ENCODE data around the gene ZC3HAV1.

ZC3HAV1 gene

DNA sequence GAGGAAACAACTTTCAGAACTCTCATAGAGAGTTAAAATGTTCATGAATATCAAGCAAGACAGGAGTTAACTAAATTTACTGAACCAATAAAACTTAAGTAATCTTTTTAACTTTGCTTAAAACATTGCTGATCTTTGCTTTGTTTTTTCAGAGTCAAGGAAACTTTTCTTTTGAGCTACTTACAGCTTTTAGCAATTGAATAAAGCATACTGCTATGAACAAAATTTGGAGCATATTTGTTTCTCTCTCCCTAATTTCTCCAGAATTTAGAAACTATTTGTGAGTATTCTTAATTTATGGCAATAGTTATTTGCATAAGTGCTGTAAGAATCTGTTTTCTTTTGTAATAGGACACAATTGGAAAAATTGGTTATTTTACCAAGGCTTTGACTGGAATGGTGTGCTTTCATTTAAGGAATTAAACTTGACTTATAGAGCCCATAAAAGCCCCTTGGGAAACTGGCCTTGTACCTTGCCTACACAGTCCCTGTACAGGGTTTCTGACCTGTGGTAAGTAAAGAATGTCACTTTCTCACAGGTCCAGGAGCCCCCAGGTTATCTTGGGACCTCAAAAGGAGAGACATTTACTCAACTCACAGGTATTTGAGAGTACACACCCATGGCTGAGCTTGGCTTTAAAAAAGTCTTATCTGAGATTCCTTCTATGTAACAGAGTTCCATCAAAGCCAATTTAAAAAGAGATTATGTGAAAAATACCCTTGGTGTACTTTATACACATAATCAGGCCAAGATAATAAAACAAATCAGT is 105.0 kb downstream of the ZC3HAV1 start (continued):
- TF ChIP-seq, protein P1, sequence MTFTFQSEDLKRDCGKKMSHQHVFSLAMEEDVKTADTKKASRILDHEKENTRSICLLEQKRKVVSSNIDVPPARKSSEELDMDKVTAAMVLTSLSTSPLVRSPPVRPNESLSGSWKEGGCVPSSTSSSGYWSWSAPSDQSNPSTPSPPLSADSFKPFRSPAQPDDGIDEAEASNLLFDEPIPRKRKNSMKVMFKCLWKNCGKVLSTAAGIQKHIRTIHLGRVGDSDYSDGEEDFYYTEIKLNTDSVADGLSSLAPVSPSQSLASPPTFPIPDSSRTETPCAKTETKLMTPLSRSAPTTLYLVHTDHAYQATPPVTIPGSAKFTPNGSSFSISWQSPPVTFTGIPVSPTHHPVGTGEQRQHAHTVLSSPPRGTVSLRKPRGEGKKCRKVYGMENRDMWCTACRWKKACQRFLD (tag by site-specific recombination; IDR thresholded peaks at IDR 0.05) = no peak
- TF ChIP-seq ZNF624 (tag by site-specific recombination; IDR thresholded peaks at IDR 0.05) (no peak), ZNF391 (tag by site-specific recombination; IDR thresholded peaks at IDR 0.05; ENCODE audit: borderline replicate concordance, low read depth) (no peak), ZNF274 (IDR thresholded peaks at IDR 0.05; ENCODE audit: low read length) (no peak), ZNF274 (tag by site-specific recombination; IDR thresholded peaks at IDR 0.05; ENCODE audit: borderline replicate concordance) (no peak), ZNF600 (tag by site-specific recombination; IDR thresholded peaks at IDR 0.05) (no peak), GLI4 (tag by site-specific recombination; IDR thresholded peaks at IDR 0.05) (no peak), ZNF416 (tag by site-specific recombination; IDR thresholded peaks at IDR 0.05) (no peak), ZFP69B (tag by site-specific recombination; IDR thresholded peaks at IDR 0.05) (no peak), ZNF558 (tag by site-specific recombination; IDR thresholded peaks at IDR 0.05) (0 out of 2 replicates have a peak, but pooled peaks have one; percentile 21), ZNF133 (tag by site-specific recombination; IDR thresholded peaks at IDR 0.05) (no peak), ZNF626 (tag by site-specific recombination; IDR thresholded peaks at IDR 0.05) (peak; percentile 87; the same call in 1 of the 2 replicates), ZNF692 (tag by site-specific recombination; IDR thresholded peaks at IDR 0.05) (no peak)

GRCh38 chr7:138999414-138999813 is 110.1 kb downstream of the ZC3HAV1 start:
- POLR2A ChIA-PET = interaction anchor here (0.6 kb wide), 1 partner anchor 373 kb away, joined by 3 read pairs; no protein-coding TSS in a partner anchor
- TF ChIP-seq, protein P2, sequence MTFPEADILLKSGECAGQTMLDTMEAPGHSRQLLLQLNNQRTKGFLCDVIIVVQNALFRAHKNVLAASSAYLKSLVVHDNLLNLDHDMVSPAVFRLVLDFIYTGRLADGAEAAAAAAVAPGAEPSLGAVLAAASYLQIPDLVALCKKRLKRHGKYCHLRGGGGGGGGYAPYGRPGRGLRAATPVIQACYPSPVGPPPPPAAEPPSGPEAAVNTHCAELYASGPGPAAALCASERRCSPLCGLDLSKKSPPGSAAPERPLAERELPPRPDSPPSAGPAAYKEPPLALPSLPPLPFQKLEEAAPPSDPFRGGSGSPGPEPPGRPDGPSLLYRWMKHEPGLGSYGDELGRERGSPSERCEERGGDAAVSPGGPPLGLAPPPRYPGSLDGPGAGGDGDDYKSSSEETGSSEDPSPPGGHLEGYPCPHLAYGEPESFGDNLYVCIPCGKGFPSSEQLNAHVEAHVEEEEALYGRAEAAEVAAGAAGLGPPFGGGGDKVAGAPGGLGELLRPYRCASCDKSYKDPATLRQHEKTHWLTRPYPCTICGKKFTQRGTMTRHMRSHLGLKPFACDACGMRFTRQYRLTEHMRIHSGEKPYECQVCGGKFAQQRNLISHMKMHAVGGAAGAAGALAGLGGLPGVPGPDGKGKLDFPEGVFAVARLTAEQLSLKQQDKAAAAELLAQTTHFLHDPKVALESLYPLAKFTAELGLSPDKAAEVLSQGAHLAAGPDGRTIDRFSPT (tag by site-specific recombination; IDR thresholded peaks at IDR 0.05) = no peak
- TF ChIP-seq ZXDB (tag by site-specific recombination; IDR thresholded peaks at IDR 0.05) = no peak
- TF ChIP-seq ZNF140 (tag by site-specific recombination; IDR thresholded peaks at IDR 0.05) = no peak
- TF ChIP-seq ZNF24 (tag by site-specific recombination; IDR thresholded peaks at IDR 0.05) = no peak
- no peak for TF ChIP-seq BCL11B (tag by site-specific recombination; IDR thresholded peaks at IDR 0.05; ENCODE audit: low read depth)
- TF ChIP-seq SCRT2 (tag by site-specific recombination; IDR thresholded peaks at IDR 0.05) = no peak
- no peak for TF ChIP-seq ZBTB17 (tag by site-specific recombination; IDR thresholded peaks at IDR 0.05)
- TF ChIP-seq BCL11A (tag by site-specific recombination; IDR thresholded peaks at IDR 0.05; ENCODE audit: low read depth) = no peak
- no peaks in the 10 kb centered on the region for H3K4me1 ChIP-seq (ENCODE audit: control insufficient read depth, insufficient read depth, low read length)
- CTCF ChIA-PET = no interaction called here
- no peaks in the 10 kb centered on the region for H3K36me3 ChIP-seq (ENCODE audit: control insufficient read depth in 2 of 2, insufficient read depth in 1 of 2, low read length in 2 of 2)
- H3K9me3 ChIP-seq (ENCODE audit: control insufficient read depth, insufficient read depth, low read depth, low read length) = no peaks in the 10 kb centered on the region
- H3K27ac ChIP-seq (ENCODE audit: extremely low read depth, low read depth, low read length) = no peak overlapping the region
- H3K4me3 ChIP-seq (ENCODE audit: low read depth, low read length) = no peak overlapping the region

Measured in HEK293 (cell line).